Measurements from ENCODE around the gene ARSB. TPM values are rescaled to one million over a fixed set of nuclear protein-coding genes. Genes with fewer than 3 reads are reported as not detected.
A peak's percentile ranks its signal among the peaks of the same experiment; 100 is the strongest.
"Not testable (repeated sequence)": the region's sequence is repeated elsewhere in the genome, so short reads cannot be mapped to it uniquely, and the experiment has no call there.

Gene ARSB
- total RNA-seq, 1 donor from 2014 or later = 19.3 TPM

GRCh38 chr5:78989080-78989479, 4.0 kb upstream of the ARSB start:
- H3K4me1 Mint-ChIP-seq (ENCODE audit: unreplicated experiment) = peaks cover 7% of the 10 kb centered on the region
- no peak overlapping the region for H3K4me3 Mint-ChIP-seq (ENCODE audit: unreplicated experiment)
- H3K36me3 Mint-ChIP-seq (ENCODE audit: low read depth, unreplicated experiment) = no peaks in the 10 kb centered on the region
- TF ChIP-seq CTCF (IDR thresholded peaks at IDR 0.05; ENCODE audit: unreplicated experiment) = no peak
- no peak for DNase-seq (ENCODE audit: low spot score)
- H3K27me3 Mint-ChIP-seq (ENCODE audit: unreplicated experiment) = no peaks in the 10 kb centered on the region
- H3K9me3 Mint-ChIP-seq (ENCODE audit: unreplicated experiment) = no peaks in the 10 kb centered on the region
- no peak overlapping the region for H3K27ac Mint-ChIP-seq (ENCODE audit: unreplicated experiment)

- H3K4me3 Mint-ChIP-seq (ENCODE audit: unreplicated experiment) = peak overlapping the region; percentile 93
- H3K4me1 Mint-ChIP-seq (ENCODE audit: unreplicated experiment) = peaks cover 14% of the 10 kb centered on the region
- no peaks in the 10 kb centered on the region for H3K36me3 Mint-ChIP-seq (ENCODE audit: low read depth, unreplicated experiment)
- no peak for DNase-seq (ENCODE audit: low spot score)
- H3K27me3 Mint-ChIP-seq (ENCODE audit: unreplicated experiment) = no peaks in the 10 kb centered on the region
- H3K27ac Mint-ChIP-seq (ENCODE audit: unreplicated experiment) = no peak overlapping the region
- TF ChIP-seq CTCF (IDR thresholded peaks at IDR 0.05; ENCODE audit: unreplicated experiment) = no peak
- H3K9me3 Mint-ChIP-seq (ENCODE audit: unreplicated experiment) = no peaks in the 10 kb centered on the region
Observed at GRCh38 chr5:78985725-78986223, 664 bp upstream of the ARSB start.

GRCh38 chr5:78984439-78985115, 533 bp downstream of the ARSB start:
- Mint-ChIP-seq H3K36me3 (ENCODE audit: low read depth, unreplicated experiment) (no peaks in the 10 kb centered on the region), H3K9me3 (ENCODE audit: unreplicated experiment) (no peaks in the 10 kb centered on the region), H3K27me3 (ENCODE audit: unreplicated experiment) (no peaks in the 10 kb centered on the region), H3K4me3 (ENCODE audit: unreplicated experiment) (peak overlapping the region; percentile 89), H3K27ac (ENCODE audit: unreplicated experiment) (peak overlapping the region; percentile 48), H3K4me1 (ENCODE audit: unreplicated experiment) (peaks cover 14% of the 10 kb centered on the region)
- DNase-seq (ENCODE audit: low spot score) = peak; percentile 87
- no peak for TF ChIP-seq CTCF (IDR thresholded peaks at IDR 0.05; ENCODE audit: unreplicated experiment)

GRCh38 chr5:78983601-78984438, 1.3 kb downstream of the ARSB start:
- no peak for DNase-seq (ENCODE audit: low spot score)
- Mint-ChIP-seq H3K27ac (ENCODE audit: unreplicated experiment) (peak overlapping the region; percentile 48), H3K36me3 (ENCODE audit: low read depth, unreplicated experiment) (no peaks in the 10 kb centered on the region), H3K27me3 (ENCODE audit: unreplicated experiment) (no peaks in the 10 kb centered on the region), H3K9me3 (ENCODE audit: unreplicated experiment) (no peaks in the 10 kb centered on the region), H3K4me3 (ENCODE audit: unreplicated experiment) (peak overlapping the region; percentile 89), H3K4me1 (ENCODE audit: unreplicated experiment) (peaks cover 14% of the 10 kb centered on the region)
- TF ChIP-seq CTCF (IDR thresholded peaks at IDR 0.05; ENCODE audit: unreplicated experiment) = no peak

- not testable (repeated sequence) for H3K36me3 Mint-ChIP-seq (ENCODE audit: low read depth, unreplicated experiment); H3K27ac Mint-ChIP-seq (ENCODE audit: unreplicated experiment); DNase-seq (ENCODE audit: low spot score); H3K27me3 Mint-ChIP-seq (ENCODE audit: unreplicated experiment); H3K9me3 Mint-ChIP-seq (ENCODE audit: unreplicated experiment)
- Mint-ChIP-seq H3K4me1 (ENCODE audit: unreplicated experiment) (peaks cover 14% of the 10 kb centered on the region), H3K4me3 (ENCODE audit: unreplicated experiment) (peak overlapping the region; percentile 89)
Observed at GRCh38 chr5:78983194-78983593, 1.9 kb downstream of the ARSB start.
